Activated naive CD4-positive, alpha-beta T cell treated with anti-CD3 and anti-CD28 coated beads for 36 hours (primary cell): ENCODE results near the gene MTREX. TPM values are rescaled to one million over a fixed set of nuclear protein-coding genes. Genes with fewer than 3 reads are reported as not detected.
"Not testable (repeated sequence)": the region's sequence is repeated elsewhere in the genome, so short reads cannot be mapped to it uniquely, and the experiment has no call there.

ENCODE experiments used
- CTCF ChIA-PET: fragments of 350-600 bp; sonication (Branson Sonifier 250); formaldehyde crosslinking; loops from one replicate; lab custom pipeline; 2021; ENCODE audit warnings: antibody characterized with exemption; lab: Charles Lee
- DNase-seq: peaks from one replicate; pipeline ENCODE4 v3.0.0-alpha.2; 2020
- H3K27ac Mint-ChIP-seq: one replicate; pipeline ENCODE4 v1.8.0; 2021; ENCODE audit warnings: mild to moderate bottlenecking, mixed read lengths
- H3K27me3 Mint-ChIP-seq: one replicate; pipeline ENCODE4 v1.8.0; 2021; ENCODE audit warnings: low read depth, mixed read lengths
- H3K36me3 Mint-ChIP-seq: one replicate; pipeline ENCODE4 v1.8.0; 2021; ENCODE audit warnings: low read depth, mixed read lengths
- H3K4me1 Mint-ChIP-seq: one replicate; pipeline ENCODE4 v1.8.0; 2021; ENCODE audit warnings: low read depth, mixed read lengths
- H3K4me3 Mint-ChIP-seq: one replicate; pipeline ENCODE4 v1.8.0; 2021; ENCODE audit warnings: mild to moderate bottlenecking, moderate library complexity, mixed read lengths
- H3K9me3 Mint-ChIP-seq: one replicate; pipeline ENCODE4 v1.8.0; 2021; ENCODE audit warnings: mixed read lengths
- intact Hi-C: fragments of 100-400 bp; cut with micrococcal nuclease; formaldehyde crosslinking; loops from one replicate; pipeline ENCODE4 v1.15.1; 2023
- total RNA-seq, 2 experiments: library from RNA; stranded (reverse); gene quantifications; one replicate each; pipeline ENCODE4 v1.2.3, GENCODE V29; 2021

Gene MTREX
- total RNA-seq, 2 experiments from 2014 or later: 76.1 to 79.7 TPM

GRCh38 chr5:55306641-55307382 is 977 bp upstream of the MTREX start:
- H3K27me3 Mint-ChIP-seq: no peaks in the 10 kb centered on the region
- H3K36me3 Mint-ChIP-seq: peaks cover 16% of the 10 kb centered on the region
- no peak overlapping the region for H3K4me3 Mint-ChIP-seq
- H3K27ac Mint-ChIP-seq: no peak overlapping the region
- intact Hi-C loops: loop anchor here (1.0 to 10.0 kb wide), 3 partner anchors 81 to 992 kb away; partner anchors contain the start of gene ARL15
- peaks cover 3% of the 10 kb centered on the region for H3K9me3 Mint-ChIP-seq
- CTCF ChIA-PET: interaction anchor here (0.7 to 1.4 kb wide), 3 partner anchors 9 to 135 kb away, joined by 3 to 4 read pairs (median 3); no protein-coding TSS in a partner anchor
- DNase-seq: no peak
- H3K4me1 Mint-ChIP-seq: peaks cover 28% of the 10 kb centered on the region

- CTCF ChIA-PET: interaction anchor here (0.6 to 1.0 kb wide), 3 partner anchors 11 to 1650 kb away, joined by 3 read pairs; no protein-coding TSS in a partner anchor
- intact Hi-C loops: loop anchor here (1.0 to 10.0 kb wide), 5 partner anchors 30 to 994 kb away; partner anchors contain the start of gene ARL15
- DNase-seq: peak; percentile 29
- Mint-ChIP-seq H3K4me1 (peaks cover 35% of the 10 kb centered on the region), H3K4me3 (no peak overlapping the region), H3K27me3 (no peaks in the 10 kb centered on the region), H3K27ac (no peak overlapping the region), H3K9me3 (peaks cover 2% of the 10 kb centered on the region), H3K36me3 (peaks cover 13% of the 10 kb centered on the region)
Observed at GRCh38 chr5:55308254-55308836, 556 bp downstream of the MTREX start.

GRCh38 chr5:55313870-55314617 is 6.3 kb downstream of the MTREX start:
- peaks cover 55% of the 10 kb centered on the region for H3K4me1 Mint-ChIP-seq
- H3K36me3 Mint-ChIP-seq: peaks cover 16% of the 10 kb centered on the region
- H3K27me3 Mint-ChIP-seq: no peaks in the 10 kb centered on the region
- DNase-seq: no peak
- H3K9me3 Mint-ChIP-seq: peaks cover 3% of the 10 kb centered on the region
- CTCF ChIA-PET: no interaction called here
- H3K4me3 Mint-ChIP-seq: no peak overlapping the region
- intact Hi-C loops: no loop called here
- no peak overlapping the region for H3K27ac Mint-ChIP-seq

- Mint-ChIP-seq H3K27me3 (no peaks in the 10 kb centered on the region), H3K9me3 (peaks cover 3% of the 10 kb centered on the region), H3K36me3 (peaks cover 13% of the 10 kb centered on the region), H3K4me1 (peaks cover 47% of the 10 kb centered on the region), H3K27ac (no peak overlapping the region), H3K4me3 (no peak overlapping the region)
- intact Hi-C loops: no loop called here
- DNase-seq: no peak
- CTCF ChIA-PET: no interaction called here
Observed at GRCh38 chr5:55316289-55316688, 8.5 kb downstream of the MTREX start.

GRCh38 chr5:55316837-55317236 is 9.0 kb downstream of the MTREX start:
- DNase-seq: no peak
- H3K27me3 Mint-ChIP-seq: no peaks in the 10 kb centered on the region
- H3K4me1 Mint-ChIP-seq: peaks cover 44% of the 10 kb centered on the region
- H3K4me3 Mint-ChIP-seq: no peak overlapping the region
- peaks cover 3% of the 10 kb centered on the region for H3K9me3 Mint-ChIP-seq
- H3K36me3 Mint-ChIP-seq: peaks cover 11% of the 10 kb centered on the region
- intact Hi-C loops: no loop called here
- H3K27ac Mint-ChIP-seq: no peak overlapping the region
- CTCF ChIA-PET: no interaction called here

- H3K4me3 Mint-ChIP-seq, DNase-seq, CTCF ChIA-PET, H3K9me3 Mint-ChIP-seq, H3K27me3 Mint-ChIP-seq, intact Hi-C loops, H3K27ac Mint-ChIP-seq, H3K36me3 Mint-ChIP-seq: not testable (repeated sequence)
- H3K4me1 Mint-ChIP-seq: peaks cover 32% of the 10 kb centered on the region
Observed at GRCh38 chr5:55318237-55318636, 10.4 kb downstream of the MTREX start.

GRCh38 chr5:55319491-55319890 is 11.7 kb downstream of the MTREX start:
- no peak for DNase-seq
- CTCF ChIA-PET: interaction anchor here (0.6 to 1.3 kb wide), 2 partner anchors 53 to 372 kb away, joined by 3 read pairs; no protein-coding TSS in a partner anchor
- Mint-ChIP-seq H3K36me3 (peaks cover 9% of the 10 kb centered on the region), H3K27me3 (no peaks in the 10 kb centered on the region), H3K4me3 (no peak overlapping the region), H3K4me1 (peaks cover 22% of the 10 kb centered on the region), H3K27ac (no peak overlapping the region), H3K9me3 (peaks cover 3% of the 10 kb centered on the region)
- intact Hi-C loops: no loop called here

- peaks cover 19% of the 10 kb centered on the region for H3K4me1 Mint-ChIP-seq
- CTCF ChIA-PET: interaction anchor here (1.3 kb wide), 1 partner anchor 371 kb away, joined by 3 read pairs; no protein-coding TSS in a partner anchor
- no peak overlapping the region for H3K4me3 Mint-ChIP-seq
- no peak overlapping the region for H3K27ac Mint-ChIP-seq
- peaks cover 3% of the 10 kb centered on the region for H3K9me3 Mint-ChIP-seq
- H3K27me3 Mint-ChIP-seq: no peaks in the 10 kb centered on the region
- H3K36me3 Mint-ChIP-seq: peaks cover 13% of the 10 kb centered on the region
- no peak for DNase-seq
- intact Hi-C loops: loop anchor here (10.0 kb wide), 1 partner anchor 594 kb away; no protein-coding TSS in a partner anchor
Observed at GRCh38 chr5:55320571-55320970, 12.8 kb downstream of the MTREX start.

- no peak overlapping the region for H3K27ac Mint-ChIP-seq
- no peak for DNase-seq
- no peaks in the 10 kb centered on the region for H3K27me3 Mint-ChIP-seq
- H3K9me3 Mint-ChIP-seq: no peaks in the 10 kb centered on the region
- CTCF ChIA-PET: interaction anchor here (1.8 to 2.2 kb wide), 2 partner anchors 19 to 368 kb away, joined by 6 to 8 read pairs; no protein-coding TSS in a partner anchor
- peaks cover 17% of the 10 kb centered on the region for H3K4me1 Mint-ChIP-seq
- no peak overlapping the region for H3K4me3 Mint-ChIP-seq
- H3K36me3 Mint-ChIP-seq: peaks cover 16% of the 10 kb centered on the region
- intact Hi-C loops: loop anchor here (1.0 to 10.0 kb wide), 2 partner anchors 368 to 591 kb away; no protein-coding TSS in a partner anchor
Observed at GRCh38 chr5:55324006-55324405, 16.2 kb downstream of the MTREX start.

GRCh38 chr5:55324815-55325418 is 17.1 kb downstream of the MTREX start:
- CTCF ChIA-PET: interaction anchor here (0.6 to 2.2 kb wide), 5 partner anchors 11 to 390 kb away, joined by 3 to 8 read pairs (median 5); no protein-coding TSS in a partner anchor
- H3K4me3 Mint-ChIP-seq: no peak overlapping the region
- H3K9me3 Mint-ChIP-seq: no peaks in the 10 kb centered on the region
- intact Hi-C loops: loop anchor here (1.0 to 10.0 kb wide), 2 partner anchors 367 to 590 kb away; no protein-coding TSS in a partner anchor
- no peak for DNase-seq
- H3K27me3 Mint-ChIP-seq: no peaks in the 10 kb centered on the region
- H3K36me3 Mint-ChIP-seq: peaks cover 19% of the 10 kb centered on the region
- no peak overlapping the region for H3K27ac Mint-ChIP-seq
- peaks cover 22% of the 10 kb centered on the region for H3K4me1 Mint-ChIP-seq

GRCh38 chr5:55325621-55326020 is 17.8 kb downstream of the MTREX start:
- no peaks in the 10 kb centered on the region for H3K27me3 Mint-ChIP-seq
- H3K27ac Mint-ChIP-seq: no peak overlapping the region
- H3K4me3 Mint-ChIP-seq: no peak overlapping the region
- intact Hi-C loops: loop anchor here (10.0 kb wide), 1 partner anchor 589 kb away; no protein-coding TSS in a partner anchor
- peaks cover 24% of the 10 kb centered on the region for H3K36me3 Mint-ChIP-seq
- no peak for DNase-seq
- H3K9me3 Mint-ChIP-seq: no peaks in the 10 kb centered on the region
- CTCF ChIA-PET: interaction anchor here (0.6 to 1.8 kb wide), 3 partner anchors 11 to 302 kb away, joined by 3 to 8 read pairs (median 5); no protein-coding TSS in a partner anchor
- peaks cover 26% of the 10 kb centered on the region for H3K4me1 Mint-ChIP-seq
